ENCODE data around the gene BLOC1S5.
"Not testable (repeated sequence)": the region's sequence is repeated elsewhere in the genome, so short reads cannot be mapped to it uniquely, and the experiment has no call there.

The BLOC1S5 gene

DNA sequence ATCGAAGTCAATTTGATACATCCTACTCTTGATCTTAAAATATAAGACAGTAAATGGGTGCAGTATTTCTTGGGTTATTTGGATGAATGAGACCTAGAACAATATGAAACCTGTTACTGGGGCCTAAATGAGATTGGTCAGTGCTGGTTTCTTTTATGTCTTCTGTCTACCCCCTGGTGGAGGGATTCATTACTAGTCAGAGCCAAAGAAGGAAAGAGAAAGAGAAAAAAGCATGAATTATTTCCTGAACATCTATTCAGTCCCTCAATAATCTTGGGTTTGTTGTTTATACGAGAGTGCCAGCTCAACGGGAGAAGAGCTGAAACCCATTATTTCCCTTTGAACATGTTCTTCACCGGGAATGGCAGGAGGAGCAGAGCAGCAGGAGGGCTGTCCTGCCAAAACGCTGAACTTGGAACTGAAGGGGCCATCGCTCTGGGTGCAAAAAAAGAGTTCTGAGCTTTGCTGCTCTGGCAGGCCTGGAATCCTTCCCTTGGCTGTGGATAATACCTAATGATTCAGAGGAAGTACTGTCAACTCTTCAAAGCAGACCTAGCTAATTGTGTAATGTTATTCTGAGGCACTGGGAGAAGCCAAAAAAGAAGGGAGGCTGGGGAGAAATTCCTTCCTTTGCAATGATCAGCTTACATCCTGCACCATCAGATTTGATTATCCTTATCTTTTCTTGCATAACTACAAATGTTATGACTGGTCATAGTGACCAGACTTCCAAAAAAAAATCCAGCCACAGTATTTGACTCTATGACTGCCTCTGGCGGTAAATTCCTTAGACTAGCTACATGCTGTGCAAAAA is 72.0 kb downstream of the BLOC1S5 start:
- DNase-seq (ENCODE audit: low read depth) = no peak

DNA sequence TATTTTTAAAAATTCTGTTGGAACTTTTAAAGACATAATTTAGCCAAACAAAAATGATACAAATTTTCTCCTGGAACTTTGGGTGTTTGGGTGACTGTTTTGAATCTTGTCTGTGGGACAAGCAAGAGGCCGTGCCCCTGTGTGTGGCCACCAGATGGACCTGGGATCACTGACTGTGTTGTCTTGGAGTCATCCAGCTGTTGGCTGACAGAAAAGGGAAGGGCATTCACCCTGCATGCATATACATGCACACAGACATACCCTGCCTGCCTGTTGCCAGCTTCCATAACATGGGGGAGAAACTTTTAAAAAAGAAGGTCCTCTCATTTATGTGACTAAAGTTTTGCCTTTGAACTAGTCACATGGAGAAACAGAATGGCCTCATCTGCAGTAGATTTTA is 72.7 kb downstream of the BLOC1S5 start:
- DNase-seq (ENCODE audit: low read depth) = no peak

DNA sequence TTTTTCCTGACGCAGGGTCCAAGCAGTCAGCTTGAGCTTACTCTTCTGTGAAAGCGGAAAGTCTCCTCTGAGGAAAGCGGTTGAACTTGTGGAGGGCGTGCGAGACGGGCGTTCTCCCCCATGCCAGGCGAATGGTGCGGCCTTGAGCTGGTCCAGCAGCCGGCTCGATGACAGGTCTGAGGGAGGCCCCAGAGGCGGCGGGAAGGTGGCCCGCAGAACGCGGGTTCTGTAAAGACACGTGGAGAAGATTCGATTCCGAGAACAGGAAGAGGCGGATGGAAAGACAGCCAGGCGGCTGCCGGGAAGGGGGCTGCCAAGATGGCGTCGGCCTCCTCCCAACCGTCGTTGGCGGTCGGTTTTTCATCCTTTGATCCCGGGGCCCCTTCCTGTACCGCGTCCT is 78.0 kb downstream of the BLOC1S5 start:
- DNase-seq (ENCODE audit: low read depth) = no peak

- not testable (repeated sequence) for DNase-seq (ENCODE audit: low read depth)
Observed at GRCh38 chr6:7983967-7984366, 80.2 kb downstream of the BLOC1S5 start.

GRCh38 chr6:7979831-7980230 is 84.4 kb downstream of the BLOC1S5 start:
- no peak for DNase-seq (ENCODE audit: low read depth)

- DNase-seq (ENCODE audit: low read depth) = no peak
Observed at GRCh38 chr6:7978736-7979135, 85.5 kb downstream of the BLOC1S5 start.

DNA sequence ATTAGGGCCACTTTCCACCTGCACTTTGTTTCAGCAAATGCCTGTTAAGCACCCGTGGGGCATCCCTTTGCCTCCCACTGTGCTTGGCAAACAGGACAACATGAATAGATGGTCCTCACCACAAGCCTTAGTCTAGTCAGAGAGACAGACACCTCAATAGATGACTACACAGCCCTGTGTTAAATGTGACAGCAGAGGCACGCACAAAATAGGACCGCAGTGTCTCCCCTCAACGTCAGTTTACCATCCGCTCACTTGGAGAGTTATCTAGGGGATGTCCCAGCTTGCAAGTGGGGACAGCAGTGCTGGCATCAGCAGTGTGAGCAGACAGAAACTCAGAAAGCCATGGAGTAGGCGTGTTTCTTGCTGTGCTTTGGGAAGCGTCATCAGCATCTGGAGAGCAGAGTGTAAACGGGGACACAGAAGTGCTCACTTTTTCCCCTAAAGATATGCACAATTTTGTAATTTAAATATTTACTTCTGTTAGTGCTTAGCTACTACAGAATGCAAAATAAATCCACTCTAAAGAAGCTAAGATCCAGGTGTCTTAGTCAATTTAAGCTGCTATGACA is 87.6 kb downstream of the BLOC1S5 start:
- no peak for DNase-seq (ENCODE audit: low read depth)

GRCh38 chr6:7975764-7976146 is 88.4 kb downstream of the BLOC1S5 start:
- no peak for DNase-seq (ENCODE audit: low read depth)

DNA sequence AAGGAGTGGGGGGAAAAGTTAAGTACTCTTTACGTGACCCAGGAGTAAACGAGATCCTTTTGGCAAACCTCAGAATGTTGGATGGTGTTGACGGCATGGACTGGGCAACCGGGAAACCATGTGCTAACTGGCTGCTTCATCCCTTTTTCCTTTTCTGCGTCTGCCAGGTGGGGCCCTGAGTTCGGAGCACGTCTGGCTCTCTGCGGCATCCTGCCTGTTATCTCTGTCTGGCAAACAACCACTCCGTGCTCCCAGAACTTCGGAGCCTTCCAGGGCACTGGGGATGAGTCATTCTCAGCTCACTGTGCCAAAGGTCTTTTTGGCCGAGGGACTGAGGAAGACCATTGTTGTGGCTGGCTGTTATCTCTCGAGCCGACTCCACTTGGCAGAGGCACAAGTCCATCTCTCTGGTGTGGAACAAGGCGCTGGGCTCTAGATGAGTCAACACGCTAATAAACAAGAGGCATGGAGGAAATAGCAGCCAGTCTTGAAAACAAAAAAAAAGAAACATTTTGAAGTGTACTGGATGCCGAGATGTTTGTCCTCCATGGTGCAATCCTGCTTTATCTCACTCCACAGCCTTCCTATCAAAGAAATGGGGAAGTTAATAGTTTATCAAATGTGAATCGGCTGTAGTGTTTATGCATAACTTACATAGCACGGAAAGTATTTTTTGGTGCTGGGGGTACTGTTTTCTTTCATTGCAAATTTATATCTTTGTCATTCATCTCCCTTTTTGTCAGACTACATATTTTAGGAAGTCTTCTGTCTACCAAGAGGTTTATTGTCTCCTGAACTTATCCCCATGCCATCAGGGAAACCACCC is 89.0 kb downstream of the BLOC1S5 start:
- no peak for DNase-seq (ENCODE audit: low read depth)

DNA sequence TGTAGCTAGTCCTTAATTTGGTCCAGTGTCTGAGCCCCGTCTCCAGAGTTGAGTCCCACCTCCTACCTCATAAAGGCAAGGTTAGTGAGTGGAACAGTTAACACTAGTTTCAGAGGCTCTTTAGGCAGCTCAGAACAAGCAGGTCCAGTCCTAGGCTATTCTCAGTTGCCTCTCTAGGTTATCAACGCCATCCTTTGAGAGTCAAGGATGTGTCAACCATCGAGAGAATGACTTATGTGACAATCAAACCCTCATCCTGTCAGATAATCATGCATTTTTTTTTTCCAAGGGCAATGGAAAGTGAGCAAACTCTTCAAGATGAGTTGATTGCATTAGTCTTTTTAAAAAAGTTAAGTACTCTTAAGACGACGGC is 89.6 kb downstream of the BLOC1S5 start:
- DNase-seq (ENCODE audit: low read depth) = no peak

GRCh38 chr6:7973584-7973983 is 90.6 kb downstream of the BLOC1S5 start:
- DNase-seq (ENCODE audit: low read depth) = no peak

DNA sequence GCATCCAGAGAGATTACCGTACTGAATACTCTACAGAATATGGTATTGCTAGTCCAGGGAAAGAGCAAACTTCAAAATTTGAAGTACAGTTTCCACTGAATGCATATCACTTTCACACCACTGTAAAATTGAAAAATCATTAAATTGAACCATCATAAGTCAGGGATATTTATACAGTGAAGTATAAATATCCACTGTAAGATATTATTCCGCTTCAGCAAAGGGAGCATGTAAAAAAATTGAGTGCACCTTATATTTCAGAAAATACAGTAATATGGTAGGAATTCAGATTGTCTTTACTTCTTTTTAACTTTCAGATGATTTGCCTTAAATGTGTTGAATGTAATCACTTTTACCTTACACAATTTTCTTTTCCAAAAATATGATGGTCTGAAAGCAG is 92.7 kb downstream of the BLOC1S5 start:
- DNase-seq (ENCODE audit: low read depth) = no peak

DNA sequence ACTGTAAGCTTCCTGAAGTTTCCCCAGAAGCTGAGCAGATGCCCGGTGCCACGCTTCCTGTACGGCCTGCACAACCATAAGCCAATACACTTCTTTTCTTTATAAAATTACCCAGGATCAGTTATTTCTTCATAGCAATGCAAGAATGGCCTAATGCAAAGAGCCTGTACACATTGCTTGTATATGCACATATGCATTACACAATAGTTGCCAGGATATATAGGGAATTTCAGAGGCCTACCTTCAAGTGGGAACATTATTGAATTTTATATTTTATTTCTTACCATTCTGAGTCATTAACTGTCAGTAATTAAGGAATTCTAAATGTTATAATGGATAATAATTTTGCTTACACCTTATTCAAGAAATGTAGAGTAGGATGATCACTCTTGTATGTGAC is 93.6 kb downstream of the BLOC1S5 start:
- no peak for DNase-seq (ENCODE audit: low read depth)

Measured in stimulated activated CD8-positive, alpha-beta memory T cell treated with anti-CD3 and anti-CD28 coated beads, Interleukin-7, amount 100 ng/mL, for 24 hours (primary cell).